Sigmoid colon (tissue), 7 donors: ENCODE data around the gene ERCC3. TPM values are rescaled to one million over a fixed set of nuclear protein-coding genes. Genes with fewer than 3 reads are reported as not detected.

Experiments
- DNase-seq: peaks from one replicate; pipeline ENCODE4 v3.0.0-alpha.2; 2019
- H3K27ac ChIP-seq, 4 donors: fragments of 200-600 bp; sonication (generic); one replicate each; pipeline ENCODE4 v1.5.1; 2016 to 2019; ENCODE audit warnings: mild to moderate bottlenecking in 1 of 4
- H3K27me3 ChIP-seq, 3 donors: fragments of 200-600 bp; sonication (generic); one replicate each; pipeline ENCODE4 v1.5.1; 2019; ENCODE audit warnings: mild to moderate bottlenecking in 1 of 3
- H3K36me3 ChIP-seq, 4 donors: fragments of 200-600 bp; sonication (generic); one replicate each; pipeline ENCODE4 v1.5.1; 2016 to 2019
- H3K4me1 ChIP-seq, 4 donors: fragments of 200-600 bp; sonication (generic); one replicate each; pipeline ENCODE4 v1.5.1; 2017 to 2019
- H3K4me3 ChIP-seq, 4 donors: fragments of 200-600 bp; sonication (generic); one replicate each; pipeline ENCODE4 v1.5.1; 2017 to 2019; ENCODE audit warnings: mild to moderate bottlenecking in 2 of 4, moderate library complexity in 1 of 4
- H3K9me3 ChIP-seq, 4 donors: fragments of 200-600 bp in 3 of 4; sonication (generic) in 3 of 4; one replicate each; pipeline versions ENCODE4 v1.5.1 to v1.6.1; 2013 to 2019
- EP300 ChIP-seq, 4 donors: sonication (generic); formaldehyde crosslinking; IDR thresholded peaks; one replicate each; pipeline ENCODE4 v1.6.1; 2017; ENCODE audit warnings: antibody characterized with exemption in 4 of 4
- POLR2A ChIP-seq, 2 donors: fragments of 450-650 bp; IDR thresholded peaks; one replicate each; pipeline ENCODE4 v1.6.1; 2016; ENCODE audit warnings: antibody characterized with exemption in 2 of 2, mild to moderate bottlenecking in 2 of 2, moderate library complexity in 2 of 2
- POLR2AphosphoS5 ChIP-seq, 4 donors: sonication (generic); formaldehyde crosslinking; IDR thresholded peaks; one replicate each; pipeline ENCODE4 v1.6.1; 2017; ENCODE audit warnings: antibody characterized with exemption in 4 of 4
- whole genome bisulfite sequencing, 2 donors: extraction: QIAGEN DNeasy Blood & Tissue Kit; methylation state at CpG; one replicate each; pipeline ENCODE4 v1.1.7; 2013; 5-methylcytosine and 5-hydroxymethylcytosine counted together
- intact Hi-C: fragments of 100-400 bp; cut with DNase I; formaldehyde crosslinking; loops from one replicate; pipeline ENCODE4 v1.15.1; 2023
- polyA plus RNA-seq, 3 donors: library from polyadenylated mRNA; stranded (reverse); fragments of 200-250 nt; gene quantifications; one replicate each; pipeline ENCODE4 v1.2.3, GENCODE V29; 2013
- total RNA-seq, 4 donors: library from RNA; depleted of rRNA; stranded (reverse); fragments of >200 nt; gene quantifications; one replicate each; pipeline ENCODE4 v1.1.0, GENCODE V29; 2016
- TF ChIP-seq, protein P1 (sequence below), 4 experiments: fragments of 450-650 bp in 3 of 4; fragments of 200-600 bp in 1 of 4; IDR thresholded peaks; one replicate each; pipeline ENCODE4 v1.5.1; 2016 to 2019; ENCODE audit warnings: antibody characterized with exemption in 4 of 4, mild to moderate bottlenecking in 3 of 4, moderate library complexity in 2 of 4
- donor health status: healthy with polysubstance abuse.
- donor health status: Bipolar disorder and iron deficiency.
- donor health status: healthy.

ERCC3 gene
- total and polyA plus RNA-seq, 7 donors = 15.6 to 44.8 (median 31.7) TPM

DNA sequence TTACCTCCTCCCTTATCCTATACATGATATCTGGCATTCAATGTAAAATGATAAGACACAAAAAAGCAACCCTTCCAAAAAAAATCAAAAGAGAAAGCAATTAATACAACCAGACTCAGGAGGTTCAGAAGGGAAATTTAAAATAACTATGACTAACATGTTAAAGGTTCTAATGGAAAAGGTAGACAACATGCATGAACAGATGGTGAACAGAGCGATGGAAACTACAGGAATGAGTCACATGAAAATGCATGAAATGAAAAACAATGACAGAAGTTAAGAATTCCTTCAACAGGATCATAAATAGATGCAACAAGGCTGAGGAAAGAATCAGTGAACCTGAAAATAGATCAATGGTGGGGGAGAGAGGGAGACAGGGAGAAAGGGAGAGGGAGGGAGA lies 26.1 kb upstream of the ERCC3 start:
- Histone ChIP-seq H3K27me3 (no peaks in the 10 kb centered on the region), H3K27ac (no peak overlapping the region), H3K36me3 (peaks cover 2 to 96% (median 21%) of the 10 kb centered on the region in 4 donors), H3K9me3 (no peaks in the 10 kb centered on the region), H3K4me1 (no peaks in the 10 kb centered on the region), H3K4me3 (no peak overlapping the region)
- DNase-seq = no peak
- intact Hi-C loops = no loop called here
- no peak for TF ChIP-seq POLR2AphosphoS5 (IDR thresholded peaks at IDR 0.05)
- TF ChIP-seq, protein P1, sequence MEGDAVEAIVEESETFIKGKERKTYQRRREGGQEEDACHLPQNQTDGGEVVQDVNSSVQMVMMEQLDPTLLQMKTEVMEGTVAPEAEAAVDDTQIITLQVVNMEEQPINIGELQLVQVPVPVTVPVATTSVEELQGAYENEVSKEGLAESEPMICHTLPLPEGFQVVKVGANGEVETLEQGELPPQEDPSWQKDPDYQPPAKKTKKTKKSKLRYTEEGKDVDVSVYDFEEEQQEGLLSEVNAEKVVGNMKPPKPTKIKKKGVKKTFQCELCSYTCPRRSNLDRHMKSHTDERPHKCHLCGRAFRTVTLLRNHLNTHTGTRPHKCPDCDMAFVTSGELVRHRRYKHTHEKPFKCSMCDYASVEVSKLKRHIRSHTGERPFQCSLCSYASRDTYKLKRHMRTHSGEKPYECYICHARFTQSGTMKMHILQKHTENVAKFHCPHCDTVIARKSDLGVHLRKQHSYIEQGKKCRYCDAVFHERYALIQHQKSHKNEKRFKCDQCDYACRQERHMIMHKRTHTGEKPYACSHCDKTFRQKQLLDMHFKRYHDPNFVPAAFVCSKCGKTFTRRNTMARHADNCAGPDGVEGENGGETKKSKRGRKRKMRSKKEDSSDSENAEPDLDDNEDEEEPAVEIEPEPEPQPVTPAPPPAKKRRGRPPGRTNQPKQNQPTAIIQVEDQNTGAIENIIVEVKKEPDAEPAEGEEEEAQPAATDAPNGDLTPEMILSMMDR (IDR thresholded peaks at IDR 0.05) = no peak
- no peak for TF ChIP-seq POLR2A (IDR thresholded peaks at IDR 0.05)
- TF ChIP-seq EP300 (IDR thresholded peaks at IDR 0.05) = no peak
- 94 to 99% methylated on average over 1 of the region's 1 CpG for WGBS, 2 donors

DNA sequence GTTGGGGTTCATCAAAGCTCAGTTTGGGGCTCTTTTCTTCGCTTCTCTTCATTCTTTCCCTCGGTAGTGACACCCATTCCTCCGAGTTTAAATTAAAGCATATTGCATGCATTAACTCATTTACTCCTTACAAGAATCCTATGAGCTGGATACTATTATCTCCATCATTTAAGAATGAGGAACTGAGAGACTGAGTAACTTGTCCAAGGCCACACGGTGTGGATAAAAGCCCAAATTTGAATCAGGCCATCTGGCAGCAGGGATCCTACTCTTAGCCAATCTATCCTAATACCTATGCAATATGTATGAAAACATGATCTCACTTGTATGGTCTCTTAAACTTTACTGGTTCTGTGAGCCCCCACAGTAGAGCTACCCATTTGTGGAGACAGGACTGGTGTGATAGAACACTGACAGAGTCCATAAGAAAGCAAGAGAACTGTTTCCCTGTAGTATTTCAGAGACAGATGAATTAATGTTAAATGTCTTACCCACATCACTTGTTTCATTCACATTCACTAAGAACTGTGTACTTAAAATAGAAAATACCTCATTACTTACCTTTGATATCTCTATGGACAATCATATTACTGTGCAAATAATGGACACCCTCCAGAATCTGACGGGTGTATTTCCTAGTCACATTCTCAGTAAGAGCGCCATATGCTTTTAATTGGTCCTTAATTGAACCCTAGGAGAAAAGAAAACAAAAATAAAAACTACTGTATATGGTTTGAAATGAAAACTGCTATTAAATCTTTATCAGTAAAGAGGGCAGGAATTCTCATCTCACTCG lies 20.4 kb upstream of the ERCC3 start:
- Histone ChIP-seq H3K9me3 (no peaks in the 10 kb centered on the region), H3K27me3 (no peaks in the 10 kb centered on the region), H3K36me3 (peaks cover 9 to 99% (median 30%) of the 10 kb centered on the region in 4 donors), H3K4me1 (no peaks in the 10 kb centered on the region), H3K27ac (no peak overlapping the region), H3K4me3 (no peak overlapping the region)
- intact Hi-C loops = no loop called here
- TF ChIP-seq POLR2A (IDR thresholded peaks at IDR 0.05) = no peak
- TF ChIP-seq, protein P1 (IDR thresholded peaks at IDR 0.05) = no peak
- TF ChIP-seq POLR2AphosphoS5 (IDR thresholded peaks at IDR 0.05) = no peak
- no peak for TF ChIP-seq EP300 (IDR thresholded peaks at IDR 0.05)
- 80 to 88% methylated on average over 7 of the region's 7 CpGs for WGBS, 2 donors
- no peak for DNase-seq

DNA sequence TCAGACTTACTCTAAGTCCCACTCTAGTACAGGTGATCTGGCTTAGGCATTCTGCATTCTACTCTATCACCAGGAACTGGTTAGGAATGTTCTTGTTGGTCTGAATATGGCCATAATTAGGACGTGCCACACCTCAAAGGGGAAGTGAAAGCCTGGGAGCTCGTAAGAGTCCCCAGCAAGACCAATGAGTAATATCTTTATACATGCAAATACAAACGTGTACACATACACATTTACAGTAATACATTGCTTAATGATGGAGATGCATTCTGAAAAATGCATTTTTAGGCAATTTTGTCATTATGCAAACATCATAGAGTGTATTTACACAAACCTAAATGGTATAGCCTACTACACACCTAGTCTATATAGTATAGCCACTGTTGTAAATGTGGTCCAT lies 19.5 kb upstream of the ERCC3 start:
- H3K9me3 ChIP-seq = no peaks in the 10 kb centered on the region
- H3K27ac ChIP-seq = no peak overlapping the region
- H3K36me3 ChIP-seq = peaks cover 9 to 95% (median 32%) of the 10 kb centered on the region in 4 donors
- H3K4me3 ChIP-seq = no peak overlapping the region
- WGBS, 2 donors = 15 to 50% methylated on average over 3 of the region's 3 CpGs
- intact Hi-C loops = no loop called here
- TF ChIP-seq EP300 (IDR thresholded peaks at IDR 0.05) = no peak
- no peak for TF ChIP-seq POLR2A (IDR thresholded peaks at IDR 0.05)
- TF ChIP-seq, protein P1 (IDR thresholded peaks at IDR 0.05) = no peak
- no peak for TF ChIP-seq POLR2AphosphoS5 (IDR thresholded peaks at IDR 0.05)
- H3K27me3 ChIP-seq = no peaks in the 10 kb centered on the region
- no peaks in the 10 kb centered on the region for H3K4me1 ChIP-seq
- no peak for DNase-seq

DNA sequence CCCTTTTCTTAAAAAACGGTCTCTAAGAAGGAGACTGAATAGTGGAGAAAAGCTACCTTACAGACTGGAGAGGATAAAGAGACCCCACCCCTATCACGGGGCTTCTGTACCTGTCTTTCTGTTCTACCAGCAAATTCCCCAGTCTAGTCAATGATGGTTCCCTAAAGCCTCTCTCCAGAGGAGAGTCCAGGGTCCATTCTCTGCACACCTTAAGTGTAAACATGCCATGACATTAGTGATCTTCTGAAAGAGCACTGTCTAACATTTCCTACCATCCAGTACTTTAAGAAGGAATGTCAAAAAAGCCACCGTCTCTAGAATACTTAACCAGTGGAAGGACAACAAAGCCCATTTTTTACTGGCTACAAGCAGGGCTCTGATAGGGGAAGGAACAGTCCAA lies 17.0 kb upstream of the ERCC3 start:
- H3K4me3 ChIP-seq = no peak overlapping the region
- intact Hi-C loops = no loop called here
- no peak for DNase-seq
- H3K27ac ChIP-seq = no peak overlapping the region
- H3K9me3 ChIP-seq = no peaks in the 10 kb centered on the region
- TF ChIP-seq POLR2AphosphoS5 (IDR thresholded peaks at IDR 0.05) = no peak
- TF ChIP-seq, protein P1 (IDR thresholded peaks at IDR 0.05) = no peak
- no peak for TF ChIP-seq POLR2A (IDR thresholded peaks at IDR 0.05)
- TF ChIP-seq EP300 (IDR thresholded peaks at IDR 0.05) = no peak
- H3K4me1 ChIP-seq = no peaks in the 10 kb centered on the region
- peaks cover 9 to 95% (median 39%) of the 10 kb centered on the region in 4 donors for H3K36me3 ChIP-seq
- H3K27me3 ChIP-seq = no peaks in the 10 kb centered on the region
- 79 to 89% methylated on average over 3 of the region's 3 CpGs for WGBS, 2 donors
